Endothelial cell of umbilical vein (primary cell): Measurements from ENCODE around the gene KCNMA1. TPM values are rescaled to one million over a fixed set of nuclear protein-coding genes. Genes with fewer than 3 reads are reported as not detected.

ENCODE experiments used
- BruUV-seq: library from RNA; stranded (reverse); fragments of 400-500 nt; replicated peaks from 2 replicates; lab custom pipeline; 2021; lab: Mats Ljungman, UMichigan
- CTCF ChIA-PET: fragments of 300-600, 350-600 bp; sonication (Branson Sonifier 250); formaldehyde crosslinking; loops from one replicate; lab custom pipeline; 2021; ENCODE audit warnings: antibody characterized with exemption, inconsistent platforms; lab: Charles Lee
- POLR2A ChIA-PET: fragments of 300-600, 350-600 bp; sonication (Branson Sonifier 250); formaldehyde crosslinking; loops from one replicate; lab custom pipeline; 2021; ENCODE audit warnings: antibody characterized with exemption, inconsistent platforms; lab: Charles Lee
- DNase-seq: peaks from one replicate; pipeline ENCODE4 v3.0.0-alpha.2; 2011; ENCODE audit warnings: low read depth, low spot score
- FAIRE-seq: peaks from 2 replicates; lab custom pipeline; 2011; peaks lifted over from hg19 to GRCh38; lab: Jason Lieb, UNC
- H2AFZ ChIP-seq: 2 replicates; pipeline ENCODE4 v1.6.0; 2012; ENCODE audit warnings: low read depth, low read length, control low read depth, inconsistent platforms
- H3K27ac ChIP-seq: 2 replicates; pipeline ENCODE4 v1.5.1; 2011; ENCODE audit warnings: low read depth, mild to moderate bottlenecking, control low read depth, low read length, moderate library complexity; ENCODE audit not compliant: insufficient read depth
- H3K27me3 ChIP-seq, 2 experiments: 2 replicates each; pipeline versions ENCODE4 v1.6.0 to v1.6.1; 2011; ENCODE audit warnings: low read length in 2 of 2, mixed read lengths in 1 of 2; ENCODE audit not compliant: control insufficient read depth in 2 of 2, insufficient read depth in 2 of 2
- H3K36me3 ChIP-seq, 2 experiments: 2 replicates in 1 of 2; 3 replicates in 1 of 2; pipeline ENCODE4 v1.5.1; 2011; ENCODE audit warnings: low read length in 2 of 2, mild to moderate bottlenecking in 1 of 2, moderate library complexity in 1 of 2; ENCODE audit not compliant: control insufficient read depth in 2 of 2, insufficient read depth in 2 of 2; ENCODE audit errors: extremely low read depth in 1 of 2
- H3K4me1 ChIP-seq: 3 replicates; pipeline ENCODE4 v1.5.1; 2011; ENCODE audit warnings: mild to moderate bottlenecking, low read length; ENCODE audit not compliant: control insufficient read depth, insufficient read depth; ENCODE audit errors: extremely low read depth
- H3K4me2 ChIP-seq: 2 replicates; pipeline ENCODE4 v1.6.1; 2011; ENCODE audit warnings: low read length, control low read depth, mixed read lengths; ENCODE audit not compliant: insufficient read depth
- H3K4me3 ChIP-seq, 3 experiments: fragments of 200-600 bp in 1 of 3; sonication (generic), shearing (Covaris generic) in 1 of 3; replicated peaks in 1 of 3; 2 replicates each; pipeline ENCODE4 v1.5.1; 2011 to 2016; ENCODE audit warnings: control low read depth in 3 of 3, low read length in 3 of 3, mild to moderate bottlenecking in 2 of 3, inconsistent platforms in 1 of 3, low read depth in 1 of 3, moderate library complexity in 1 of 3; ENCODE audit not compliant: insufficient read depth in 1 of 3
- H3K79me2 ChIP-seq: 2 replicates; pipeline ENCODE4 v1.6.0; 2012; ENCODE audit warnings: low read length, inconsistent platforms; ENCODE audit not compliant: control insufficient read depth, insufficient read depth
- H3K9ac ChIP-seq: replicated peaks from 2 replicates; pipeline ENCODE3; 2011; ENCODE audit warnings: low read length, control low read depth; ENCODE audit not compliant: insufficient read depth; ENCODE audit errors: extremely low read depth
- H3K9me1 ChIP-seq: replicated peaks from 3 replicates; pipeline ENCODE4 v1.6.0; 2011; ENCODE audit warnings: mild to moderate bottlenecking, low read length; ENCODE audit not compliant: control insufficient read depth, insufficient read depth; ENCODE audit errors: extremely low read depth
- H3K9me3 ChIP-seq: replicated peaks from 2 replicates; pipeline ENCODE4 v1.5.1; 2012; ENCODE audit warnings: low read length, inconsistent platforms; ENCODE audit not compliant: control insufficient read depth, insufficient read depth
- H4K20me1 ChIP-seq: replicated peaks from 2 replicates; pipeline ENCODE3; 2011; ENCODE audit warnings: mild to moderate bottlenecking, low read length; ENCODE audit not compliant: control insufficient read depth, insufficient read depth; ENCODE audit errors: extremely low read depth
- EZH2 ChIP-seq: IDR thresholded peaks from 2 replicates; pipeline ENCODE4 v1.6.1; 2012; ENCODE audit warnings: borderline replicate concordance, low read depth, mild to moderate bottlenecking, moderate library complexity, low read length, inconsistent platforms; ENCODE audit not compliant: severe bottlenecking
- FOS ChIP-seq: IDR thresholded peaks from 2 replicates; pipeline ENCODE4 v1.6.1; 2011; ENCODE audit warnings: mild to moderate bottlenecking, low read length, moderate library complexity, borderline replicate concordance; ENCODE audit not compliant: insufficient read depth
- GATA2 ChIP-seq: IDR thresholded peaks from 2 replicates; pipeline ENCODE4 v1.7.0; 2011; ENCODE audit warnings: low read depth, mild to moderate bottlenecking, moderate library complexity, mixed read lengths, low read length; ENCODE audit not compliant: insufficient read length, insufficient read depth
- JUN ChIP-seq: IDR thresholded peaks from 2 replicates; pipeline ENCODE4 v1.6.1; 2011; ENCODE audit warnings: borderline replicate concordance, low read depth; ENCODE audit not compliant: insufficient read length, insufficient read depth
- MYC ChIP-seq: IDR thresholded peaks from one replicate; pipeline ENCODE4 v1.6.1; 2011; ENCODE audit warnings: mild to moderate bottlenecking, low read depth, low read length
- POLR2A ChIP-seq: IDR thresholded peaks from 2 replicates; pipeline ENCODE4 v1.6.1; 2012; ENCODE audit warnings: low read depth, mild to moderate bottlenecking, control low read depth, low read length
- POLR2AphosphoS5 ChIP-seq: IDR thresholded peaks from 2 replicates; pipeline ENCODE4 v1.6.1; 2012; ENCODE audit warnings: low read depth, mild to moderate bottlenecking, control low read depth, low read length, moderate library complexity; ENCODE audit not compliant: insufficient read depth
- dilution Hi-C: fragments of 300-500 bp; cut with MboI; formaldehyde crosslinking; loops from one replicate; pipeline ENCODE4 v1.15.0; 2019; ENCODE audit warnings: low sequenced_read_pairs; ENCODE audit not compliant: extremely low pct_ligation_motif_present
- intact Hi-C: fragments of 100-400 bp; cut with micrococcal nuclease; formaldehyde crosslinking; loops from one replicate; pipeline ENCODE4 v1.10.0; 2022
- polyA plus RNA-seq, 4 experiments: library from polyadenylated mRNA; depleted of rRNA in 3 of 4; stranded (reverse) in 3 of 4; unstranded in 1 of 4; fragments of >200 nt; gene quantifications; 2 replicates each; pipeline versions ENCODE4 v1.2.1 to v1.2.3, GENCODE V29; 2011 to 2012; ENCODE audit warnings: missing spikeins in 1 of 4
- total RNA-seq: library from RNA; stranded (reverse); gene quantifications from 2 replicates; pipeline ENCODE4 v1.2.3, GENCODE V29; 2021
- TF ChIP-seq, protein P1 (sequence below), 2 donors: IDR thresholded peaks; 1 replicate in 1 of 2; 2 replicates in 1 of 2; pipeline ENCODE4 v1.5.1; 2011; ENCODE audit warnings: low read length in 2 of 2, mild to moderate bottlenecking in 2 of 2, moderate library complexity in 2 of 2, control low read depth in 1 of 2, inconsistent platforms in 1 of 2, low read depth in 1 of 2; ENCODE audit not compliant: insufficient read depth in 1 of 2; ENCODE audit errors: extremely low read depth in 1 of 2
- TF ChIP-seq, protein P2 (sequence below): IDR thresholded peaks from 2 replicates; pipeline ENCODE4 v1.6.1; 2011; ENCODE audit not compliant: insufficient read depth, insufficient read length

KCNMA1 gene
- total and polyA plus RNA-seq, 2 donors (not counting 3 experiments of a cell fraction or from before 2014, with no cell fraction given): 0.10 to 0.82 TPM

DNA sequence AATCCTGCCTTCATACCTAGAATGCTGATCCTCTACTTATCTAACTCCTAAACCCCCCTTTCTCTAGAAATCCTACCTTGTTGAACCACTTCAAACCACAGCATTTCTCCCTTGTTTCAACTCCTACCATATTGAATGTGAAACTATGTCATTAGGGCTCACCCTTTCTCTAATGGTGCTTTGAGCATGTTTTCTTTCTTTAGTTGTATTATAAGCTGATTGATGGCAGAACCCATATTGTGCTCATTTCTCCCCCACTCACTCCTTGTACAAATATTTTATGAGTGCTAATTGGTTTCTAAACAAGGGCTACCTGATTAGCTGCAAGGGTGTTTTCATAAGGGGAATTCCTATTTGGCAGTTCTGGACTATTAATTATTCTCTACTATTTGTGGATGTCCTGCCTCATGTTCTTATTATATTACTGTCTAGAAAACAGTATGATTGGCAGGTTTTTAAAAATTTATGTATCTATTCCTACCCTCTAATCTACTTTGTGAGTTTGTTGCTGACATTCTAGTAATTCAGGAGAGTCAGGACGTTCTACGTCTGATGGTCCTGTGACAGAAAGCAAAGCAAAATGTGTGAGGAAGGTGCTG is 765.8 kb downstream of the KCNMA1 start:
- TF ChIP-seq JUN: no peak
- TF ChIP-seq, protein P1, sequence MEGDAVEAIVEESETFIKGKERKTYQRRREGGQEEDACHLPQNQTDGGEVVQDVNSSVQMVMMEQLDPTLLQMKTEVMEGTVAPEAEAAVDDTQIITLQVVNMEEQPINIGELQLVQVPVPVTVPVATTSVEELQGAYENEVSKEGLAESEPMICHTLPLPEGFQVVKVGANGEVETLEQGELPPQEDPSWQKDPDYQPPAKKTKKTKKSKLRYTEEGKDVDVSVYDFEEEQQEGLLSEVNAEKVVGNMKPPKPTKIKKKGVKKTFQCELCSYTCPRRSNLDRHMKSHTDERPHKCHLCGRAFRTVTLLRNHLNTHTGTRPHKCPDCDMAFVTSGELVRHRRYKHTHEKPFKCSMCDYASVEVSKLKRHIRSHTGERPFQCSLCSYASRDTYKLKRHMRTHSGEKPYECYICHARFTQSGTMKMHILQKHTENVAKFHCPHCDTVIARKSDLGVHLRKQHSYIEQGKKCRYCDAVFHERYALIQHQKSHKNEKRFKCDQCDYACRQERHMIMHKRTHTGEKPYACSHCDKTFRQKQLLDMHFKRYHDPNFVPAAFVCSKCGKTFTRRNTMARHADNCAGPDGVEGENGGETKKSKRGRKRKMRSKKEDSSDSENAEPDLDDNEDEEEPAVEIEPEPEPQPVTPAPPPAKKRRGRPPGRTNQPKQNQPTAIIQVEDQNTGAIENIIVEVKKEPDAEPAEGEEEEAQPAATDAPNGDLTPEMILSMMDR (IDR thresholded peaks at IDR 0.05; ENCODE audit: extremely low read depth in 1 of 2, insufficient read depth in 1 of 2, low read depth in 1 of 2, low read length in 2 of 2): no peak
- no peak for TF ChIP-seq EZH2
- TF ChIP-seq GATA2: no peak
- no peak for TF ChIP-seq POLR2A
- TF ChIP-seq, protein P2, sequence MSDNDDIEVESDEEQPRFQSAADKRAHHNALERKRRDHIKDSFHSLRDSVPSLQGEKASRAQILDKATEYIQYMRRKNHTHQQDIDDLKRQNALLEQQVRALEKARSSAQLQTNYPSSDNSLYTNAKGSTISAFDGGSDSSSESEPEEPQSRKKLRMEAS: no peak
- no peak for TF ChIP-seq MYC
- TF ChIP-seq FOS: no peak
- no peak for TF ChIP-seq POLR2AphosphoS5
- no peaks in the 10 kb centered on the region for H3K36me3 ChIP-seq
- no peaks in the 10 kb centered on the region for H3K79me2 ChIP-seq
- ChIA-PET POLR2A (no interaction called here), CTCF (no interaction called here)
- no peaks in the 10 kb centered on the region for H3K27me3 ChIP-seq
- no peak overlapping the region for H3K9ac ChIP-seq
- H3K4me1 ChIP-seq: no peaks in the 10 kb centered on the region
- H2AFZ ChIP-seq: no peak overlapping the region
- no peak for DNase-seq
- H3K9me1 ChIP-seq: no peaks in the 10 kb centered on the region
- no peaks in the 10 kb centered on the region for H4K20me1 ChIP-seq
- no peak overlapping the region for H3K27ac ChIP-seq
- no peaks in the 10 kb centered on the region for H3K9me3 ChIP-seq
- intact Hi-C loops: no loop called here
- no peak overlapping the region for H3K4me2 ChIP-seq
- BruUV-seq: no TSS peak
- H3K4me3 ChIP-seq: no peak overlapping the region
- dilution Hi-C loops: no loop called here
- no peak for FAIRE-seq
